Measurements from ENCODE around the gene GPC6.

DNA sequence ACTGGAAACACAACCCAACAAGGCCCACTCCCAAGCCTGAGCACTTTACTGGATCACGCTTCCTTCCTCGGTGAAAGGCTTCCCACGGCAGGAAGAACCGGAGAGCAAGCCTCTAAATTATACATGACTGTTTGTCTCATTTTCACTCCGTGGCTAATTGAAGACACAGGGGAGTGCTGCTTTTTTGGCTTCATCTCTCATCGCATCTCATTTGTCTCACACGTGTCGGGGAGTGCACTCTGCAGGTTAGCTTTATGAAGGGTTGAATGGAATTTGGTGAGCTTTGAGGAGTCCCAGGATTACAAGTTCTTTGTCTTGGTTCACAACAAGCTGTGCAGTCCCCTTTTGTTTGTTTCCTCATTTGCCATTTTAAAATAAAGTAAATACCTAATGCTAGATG is 544.6 kb downstream of the GPC6 start:
- TF ChIP-seq, protein P1, sequence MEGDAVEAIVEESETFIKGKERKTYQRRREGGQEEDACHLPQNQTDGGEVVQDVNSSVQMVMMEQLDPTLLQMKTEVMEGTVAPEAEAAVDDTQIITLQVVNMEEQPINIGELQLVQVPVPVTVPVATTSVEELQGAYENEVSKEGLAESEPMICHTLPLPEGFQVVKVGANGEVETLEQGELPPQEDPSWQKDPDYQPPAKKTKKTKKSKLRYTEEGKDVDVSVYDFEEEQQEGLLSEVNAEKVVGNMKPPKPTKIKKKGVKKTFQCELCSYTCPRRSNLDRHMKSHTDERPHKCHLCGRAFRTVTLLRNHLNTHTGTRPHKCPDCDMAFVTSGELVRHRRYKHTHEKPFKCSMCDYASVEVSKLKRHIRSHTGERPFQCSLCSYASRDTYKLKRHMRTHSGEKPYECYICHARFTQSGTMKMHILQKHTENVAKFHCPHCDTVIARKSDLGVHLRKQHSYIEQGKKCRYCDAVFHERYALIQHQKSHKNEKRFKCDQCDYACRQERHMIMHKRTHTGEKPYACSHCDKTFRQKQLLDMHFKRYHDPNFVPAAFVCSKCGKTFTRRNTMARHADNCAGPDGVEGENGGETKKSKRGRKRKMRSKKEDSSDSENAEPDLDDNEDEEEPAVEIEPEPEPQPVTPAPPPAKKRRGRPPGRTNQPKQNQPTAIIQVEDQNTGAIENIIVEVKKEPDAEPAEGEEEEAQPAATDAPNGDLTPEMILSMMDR (IDR thresholded peaks at IDR 0.05; ENCODE audit: low read length) = no peak
- TF ChIP-seq EZH2 (IDR thresholded peaks at IDR 0.05; ENCODE audit: borderline replicate concordance, low read length) = no peak

All from OCI-LY1 (cell line).